ENCODE measurements around the gene CAMSAP2.
"Not testable (repeated sequence)": the region's sequence is repeated elsewhere in the genome, so short reads cannot be mapped to it uniquely, and the experiment has no call there.

The CAMSAP2 gene

DNA sequence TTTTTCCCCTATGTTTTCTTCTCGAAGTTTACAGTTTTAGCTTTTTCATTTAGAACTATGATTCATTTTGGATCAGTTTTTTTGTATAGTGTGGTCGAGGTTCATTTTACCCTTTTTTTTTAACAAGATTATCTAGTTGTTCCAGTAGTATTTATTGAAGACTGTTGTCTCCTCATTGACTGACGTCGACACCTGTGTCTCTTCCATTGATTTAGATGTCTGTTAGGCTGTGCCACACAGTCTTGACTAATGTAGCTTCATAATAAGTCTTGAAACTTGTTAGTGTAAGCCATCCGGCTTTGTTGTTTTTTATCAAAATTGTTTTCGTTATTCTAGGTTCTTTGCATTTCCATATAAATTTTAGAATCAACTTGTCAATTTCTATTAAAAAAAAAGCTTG, 45.2 kb downstream of the CAMSAP2 start:
- no peak for DNase-seq

DNA sequence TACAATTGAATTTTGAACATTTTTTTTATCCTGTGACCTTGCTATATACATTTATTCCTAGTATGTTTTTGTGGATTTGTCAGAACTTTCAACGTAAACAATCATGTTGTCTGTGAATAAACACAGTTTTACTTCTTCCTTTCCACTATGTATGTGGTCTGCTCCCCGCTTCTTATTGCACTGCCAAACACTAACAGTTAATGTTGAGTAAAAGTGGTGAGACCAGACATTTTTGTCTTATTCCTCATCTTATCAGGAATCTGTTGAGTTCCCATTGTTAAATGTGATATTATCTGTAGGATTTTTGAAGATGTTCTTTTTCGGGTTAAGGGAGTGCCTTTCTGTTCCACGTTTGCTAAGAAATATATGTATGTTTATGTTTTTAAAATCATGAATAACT, 45.9 kb downstream of the CAMSAP2 start:
- DNase-seq, result peak; percentile 54

DNA sequence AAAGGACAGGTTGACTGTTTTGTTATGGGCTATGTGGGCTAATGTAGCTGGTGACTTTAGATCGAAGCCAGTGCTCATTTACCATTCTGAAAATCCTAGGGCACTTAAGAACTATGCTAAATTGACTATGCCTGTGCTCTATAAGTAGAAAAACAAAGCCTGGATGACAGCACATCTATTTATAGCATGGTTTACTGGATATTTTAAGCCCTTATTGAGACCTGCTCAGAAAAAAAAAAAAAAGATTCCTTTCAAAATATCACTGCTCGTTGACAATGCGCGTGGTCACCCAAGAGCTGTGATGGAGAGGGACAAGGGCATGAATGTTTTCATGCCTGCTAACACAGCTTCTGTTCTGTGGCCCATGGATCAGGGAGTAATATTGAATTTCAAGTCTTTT, 48.1 kb downstream of the CAMSAP2 start:
- DNase-seq, result no peak

DNA sequence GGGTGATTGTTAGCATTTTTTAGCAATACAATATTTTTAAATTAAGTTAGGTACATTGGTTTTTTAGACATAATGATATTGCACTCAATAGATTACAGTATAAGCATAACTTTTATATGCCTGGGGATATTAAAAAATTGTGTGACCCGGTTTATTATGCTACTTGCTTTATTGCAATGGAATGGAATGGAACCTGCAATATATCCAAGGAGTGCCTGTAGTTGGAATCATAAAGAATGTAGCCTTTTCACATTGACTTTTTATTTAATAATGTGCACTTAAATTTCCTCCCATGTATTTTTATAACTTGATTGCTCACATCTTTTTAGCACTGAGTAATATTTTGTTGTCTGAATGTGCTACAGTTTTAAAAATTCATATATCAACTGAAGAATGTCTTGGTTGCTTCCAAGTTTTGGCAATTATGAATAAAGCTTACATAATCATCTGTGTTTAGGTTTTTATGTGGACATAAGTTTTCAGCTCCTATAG, 49.2 kb downstream of the CAMSAP2 start:
- no peak for DNase-seq

DNA sequence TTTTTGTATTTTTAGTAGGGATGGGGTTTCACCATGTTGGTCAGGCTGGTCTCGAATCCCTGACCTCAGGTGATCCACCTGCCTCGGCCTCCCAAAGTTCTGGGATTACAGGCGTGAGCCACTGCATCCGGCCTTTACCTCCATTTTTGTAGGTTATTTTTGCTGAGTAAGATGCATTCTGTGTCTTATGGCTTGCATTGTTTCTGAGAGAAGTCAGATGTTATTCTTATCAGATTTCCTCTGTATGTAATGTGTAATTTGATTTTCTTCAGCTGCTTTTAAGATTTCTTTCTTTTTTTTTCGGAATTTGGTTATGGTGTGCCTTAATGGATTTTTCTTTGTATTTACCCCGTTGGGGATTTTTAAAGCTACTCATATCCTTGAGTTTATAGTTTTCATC, 52.3 kb downstream of the CAMSAP2 start:
- not testable (repeated sequence) for DNase-seq

DNA sequence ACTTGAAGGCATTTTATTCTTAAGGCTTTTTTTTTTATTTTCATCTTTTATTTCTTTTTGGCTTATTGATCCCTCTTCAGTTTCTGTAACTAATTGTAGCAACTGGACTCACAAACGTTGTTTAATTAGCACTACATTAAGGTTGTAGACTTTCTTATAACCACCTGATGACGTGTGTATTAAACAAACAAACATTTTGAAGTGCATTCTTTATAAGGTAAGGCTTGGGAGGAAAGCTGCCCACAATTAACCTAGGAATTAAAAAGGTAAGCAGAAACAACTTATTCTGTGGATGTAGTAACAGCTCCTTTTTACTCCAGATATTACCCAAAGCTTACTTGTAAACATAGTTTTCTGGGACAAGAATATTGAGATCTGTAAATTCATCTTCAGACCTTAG, 55.0 kb downstream of the CAMSAP2 start:
- no peak for DNase-seq

DNA sequence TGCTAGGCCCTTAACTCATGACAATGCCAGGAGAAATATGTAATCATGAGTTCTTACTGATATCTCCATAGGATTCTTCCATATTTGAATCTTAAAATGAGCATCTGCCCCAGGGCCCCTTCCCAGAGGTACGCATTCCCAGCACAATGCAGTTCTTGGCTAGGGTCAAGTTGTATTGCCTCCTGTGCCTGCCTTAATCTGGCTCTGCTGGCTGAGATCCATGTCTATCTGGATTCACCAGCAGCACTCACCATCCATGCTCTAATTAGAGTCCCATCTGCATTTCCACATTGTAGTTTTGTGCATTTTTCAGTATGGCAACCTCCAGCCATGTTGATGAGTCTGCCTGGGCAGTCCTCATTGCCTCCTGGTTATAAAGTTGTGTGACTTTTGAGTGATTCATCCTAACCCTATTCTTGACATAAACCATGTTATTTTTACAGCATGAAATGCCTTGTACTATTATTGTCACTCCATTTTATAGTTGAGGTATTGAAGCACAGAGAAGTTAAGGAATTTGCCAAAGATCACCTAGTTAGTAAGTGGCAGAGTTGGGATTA, 55.9 kb downstream of the CAMSAP2 start:
- peak; percentile 52 for DNase-seq

DNA sequence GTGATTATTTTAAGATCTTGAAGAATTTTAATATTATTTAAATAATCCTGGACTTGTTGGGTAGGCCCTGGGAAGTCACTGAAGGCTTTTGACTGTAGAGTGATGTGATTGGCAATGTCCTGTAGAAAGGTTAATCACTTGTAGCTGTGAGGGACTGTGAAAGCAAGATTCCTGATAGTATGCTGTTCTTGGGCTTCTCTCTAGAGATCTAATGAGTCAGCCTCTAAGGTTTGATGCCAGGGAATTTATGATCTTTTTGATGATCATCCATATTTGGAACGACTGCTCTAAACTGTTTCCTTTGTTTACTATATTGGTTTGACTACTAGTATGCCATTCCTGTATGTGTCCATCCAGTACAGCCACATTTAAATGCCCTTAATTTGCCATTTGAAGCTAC, 56.5 kb downstream of the CAMSAP2 start:
- DNase-seq, result peak; percentile 74

DNA sequence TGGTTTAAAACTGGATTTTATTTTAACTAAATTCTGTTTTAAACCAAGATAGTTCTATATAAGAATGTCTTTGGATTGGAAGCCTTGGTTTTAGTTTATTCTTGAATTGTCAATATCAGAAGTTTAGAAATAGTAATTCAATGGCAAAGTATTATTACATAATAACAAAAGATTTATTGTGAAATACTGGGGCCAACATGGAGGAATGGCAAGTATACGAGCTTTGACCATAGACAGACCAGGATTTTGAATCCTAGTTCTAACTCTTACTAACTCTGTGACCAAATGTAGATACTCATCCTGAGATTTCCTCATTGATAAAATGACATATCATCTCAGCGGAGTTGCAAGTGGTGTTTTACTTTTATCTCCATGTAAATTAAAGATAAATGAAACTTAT, 63.3 kb downstream of the CAMSAP2 start:
- no peak for DNase-seq

DNA sequence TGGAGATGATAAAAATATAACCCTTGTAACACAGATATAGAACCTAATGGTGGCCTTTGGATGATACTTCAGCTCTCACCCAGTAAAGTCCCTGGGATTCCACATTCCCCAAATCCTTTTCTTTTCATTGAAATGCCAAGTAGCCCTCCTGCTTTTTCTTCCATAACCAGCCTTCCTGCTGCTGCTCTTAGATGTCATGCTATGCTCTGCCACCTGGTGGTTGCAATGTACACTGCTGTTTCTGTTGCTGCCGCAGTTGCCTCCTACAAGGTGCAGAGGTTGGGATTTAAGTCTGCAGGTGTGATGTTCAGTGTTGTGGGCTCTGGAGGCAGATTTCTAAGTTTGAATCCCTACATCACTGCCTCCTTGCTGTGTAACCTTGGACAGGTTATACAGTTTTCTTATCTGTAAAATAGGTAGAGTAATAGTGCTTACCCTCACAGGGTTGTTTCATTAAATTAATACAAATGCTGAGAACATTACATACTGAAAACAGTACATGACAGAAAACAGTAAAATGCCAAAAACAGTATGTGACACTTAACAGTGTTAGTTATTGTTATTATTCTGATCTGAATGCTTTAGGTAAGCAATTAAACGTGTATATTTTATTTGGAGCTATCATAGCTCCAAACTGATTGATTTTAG, 64.3 kb downstream of the CAMSAP2 start:
- peak; percentile 77 for DNase-seq

DNA sequence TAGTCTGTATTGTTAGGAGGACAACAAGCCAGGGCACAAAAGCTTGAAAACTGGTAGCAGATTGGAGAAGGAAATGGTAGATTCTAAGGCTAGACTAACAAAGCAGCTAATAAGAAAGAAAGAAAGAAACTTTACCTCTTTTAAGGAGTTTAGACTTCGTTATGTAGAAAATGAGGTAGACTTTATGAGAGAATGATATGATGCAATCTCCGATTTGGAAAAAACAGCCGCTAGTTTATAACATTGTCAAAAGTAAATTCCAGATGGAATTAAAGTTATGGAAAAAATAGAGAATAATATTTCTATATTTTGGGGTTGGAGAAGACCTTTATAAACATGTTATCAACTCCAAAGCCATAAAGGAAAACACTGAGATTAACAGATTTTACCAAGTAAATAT, 67.0 kb downstream of the CAMSAP2 start:
- no peak for DNase-seq

DNA sequence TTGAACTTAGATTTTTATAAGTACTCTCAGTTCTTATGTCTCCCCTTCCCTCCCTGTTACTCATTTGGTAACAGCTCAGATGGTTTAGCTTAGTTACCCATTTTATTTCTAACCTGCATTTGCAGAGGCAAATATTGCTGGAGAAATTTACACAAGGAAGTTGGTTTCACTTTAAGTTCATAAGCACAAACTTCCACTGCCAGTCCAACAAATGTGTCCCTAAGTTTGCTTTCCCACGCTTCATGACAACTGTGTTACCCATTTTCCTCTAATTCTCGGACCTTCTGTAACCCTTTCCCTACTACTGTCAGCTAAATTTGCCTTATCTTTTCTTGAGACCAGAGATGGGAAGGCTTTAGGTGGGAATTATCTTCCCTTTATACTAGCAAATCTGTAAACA, 70.2 kb downstream of the CAMSAP2 start:
- DNase-seq, result no peak

DNA sequence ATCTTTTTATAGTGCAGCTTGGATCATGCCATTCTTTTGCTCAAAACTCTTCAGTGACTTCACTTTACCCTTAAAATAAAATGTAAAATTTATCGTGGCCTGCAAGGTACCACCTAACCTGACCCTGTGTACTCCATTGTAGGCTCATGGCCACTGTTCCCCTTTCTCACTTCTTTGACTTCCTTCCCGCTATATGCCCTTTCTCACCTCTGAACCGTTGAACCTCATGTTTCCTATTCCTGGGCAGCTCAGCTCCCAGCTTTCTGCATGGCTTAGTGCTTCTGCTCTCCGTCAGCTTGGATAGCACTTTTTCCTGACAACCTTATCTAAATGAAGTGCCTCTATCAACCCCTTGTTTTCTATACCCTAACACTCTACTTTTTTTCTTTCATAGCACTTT, 73.0 kb downstream of the CAMSAP2 start:
- no peak for DNase-seq

DNA sequence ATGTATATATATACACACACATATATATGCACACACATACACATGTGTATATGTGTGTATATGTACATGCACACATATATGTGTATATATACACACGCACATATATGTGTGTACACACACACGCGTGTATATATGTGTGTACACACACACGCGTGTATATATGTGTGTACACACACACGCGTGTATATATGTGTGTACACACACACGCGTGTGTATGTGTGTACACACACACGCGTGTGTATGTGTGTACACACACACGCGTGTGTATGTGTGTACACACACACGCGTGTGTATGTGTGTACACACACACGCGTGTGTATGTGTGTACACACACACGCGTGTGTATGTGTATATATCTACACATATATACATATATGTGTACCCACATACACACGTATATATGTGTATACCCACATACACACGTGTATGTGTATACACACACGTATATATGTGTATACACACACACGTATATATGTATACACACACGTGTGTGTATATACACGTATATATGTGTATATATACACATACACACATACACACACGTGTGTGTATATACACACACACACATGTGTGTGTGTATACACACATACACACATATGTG, 78.0 kb downstream of the CAMSAP2 start:
- not testable (repeated sequence) for DNase-seq

DNA sequence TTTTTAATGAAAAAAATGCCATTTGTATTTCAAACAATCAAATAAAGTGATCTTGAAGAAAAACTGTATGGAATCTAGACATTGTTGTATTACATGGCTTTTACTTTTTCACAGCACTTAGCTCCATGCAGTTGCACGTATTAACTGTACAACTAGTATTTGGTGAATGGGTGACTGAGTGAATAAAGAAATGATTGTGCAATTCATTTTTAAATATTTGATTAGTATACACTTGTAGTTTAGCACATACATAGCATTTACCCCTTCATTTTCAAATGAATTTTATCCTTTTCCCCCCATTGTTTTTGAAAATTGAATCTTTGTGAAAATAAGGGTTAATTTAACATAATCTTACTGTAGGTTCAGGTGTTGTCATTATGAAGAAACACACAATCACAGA, 79.6 kb downstream of the CAMSAP2 start:
- DNase-seq, result no peak

DNA sequence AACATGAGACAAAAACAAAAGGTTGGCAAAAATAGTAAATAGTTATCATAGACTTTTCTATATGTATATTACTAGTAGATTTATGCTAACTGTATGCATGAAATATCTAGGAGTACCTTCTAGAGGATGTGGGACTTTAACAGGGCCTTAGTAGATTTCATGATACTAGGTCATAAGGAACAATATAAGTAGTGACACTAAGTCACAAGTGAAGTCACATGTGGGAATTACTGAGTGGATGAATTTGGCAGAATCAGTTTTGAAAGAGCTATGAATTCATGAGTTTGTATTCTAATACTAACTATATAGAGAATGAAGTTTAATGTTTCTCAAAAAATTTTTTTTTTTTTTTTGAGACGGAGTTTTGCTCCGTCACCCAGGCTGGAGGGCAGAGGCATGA, 81.0 kb downstream of the CAMSAP2 start:
- DNase-seq, result no peak

DNA sequence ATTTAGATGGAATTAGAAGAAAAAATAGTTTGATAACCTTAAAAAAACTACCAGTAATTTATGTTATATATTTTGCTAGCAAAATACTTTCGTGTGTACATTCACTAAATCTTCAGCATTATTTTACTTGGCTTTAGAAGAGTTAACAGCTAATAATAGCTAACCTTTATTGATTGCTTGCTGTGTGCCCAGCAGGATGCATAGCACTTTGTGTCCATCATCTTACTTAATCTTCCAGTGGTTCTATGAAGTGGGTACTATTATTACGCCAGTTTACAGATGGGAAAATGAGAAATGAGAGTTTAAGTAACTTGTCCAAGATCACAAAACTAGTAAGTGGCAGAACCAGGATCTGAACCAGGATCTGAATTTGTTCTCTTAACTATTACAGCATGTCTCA, 92.4 kb downstream of the CAMSAP2 start:
- DNase-seq, result no peak

DNA sequence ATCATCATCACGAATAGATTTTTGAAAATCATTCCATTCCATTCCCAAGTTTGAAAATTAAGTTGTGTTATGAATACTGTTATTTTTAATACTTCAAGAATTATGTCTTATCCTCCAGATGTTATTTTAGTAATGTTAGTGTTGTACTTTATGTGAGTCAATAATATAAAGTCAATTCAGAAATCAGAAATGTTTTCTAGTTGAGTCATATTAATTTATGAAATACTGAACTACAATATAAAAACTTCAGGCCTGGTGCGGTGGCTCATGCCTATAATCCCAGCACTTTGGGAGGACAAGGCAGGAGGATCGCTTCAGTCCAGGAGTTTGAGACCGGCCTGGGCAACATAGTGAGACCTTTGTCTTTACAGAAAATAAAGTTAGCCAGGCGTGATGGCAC, 95.7 kb downstream of the CAMSAP2 start:
- DNase-seq, result peak; percentile 4

DNA sequence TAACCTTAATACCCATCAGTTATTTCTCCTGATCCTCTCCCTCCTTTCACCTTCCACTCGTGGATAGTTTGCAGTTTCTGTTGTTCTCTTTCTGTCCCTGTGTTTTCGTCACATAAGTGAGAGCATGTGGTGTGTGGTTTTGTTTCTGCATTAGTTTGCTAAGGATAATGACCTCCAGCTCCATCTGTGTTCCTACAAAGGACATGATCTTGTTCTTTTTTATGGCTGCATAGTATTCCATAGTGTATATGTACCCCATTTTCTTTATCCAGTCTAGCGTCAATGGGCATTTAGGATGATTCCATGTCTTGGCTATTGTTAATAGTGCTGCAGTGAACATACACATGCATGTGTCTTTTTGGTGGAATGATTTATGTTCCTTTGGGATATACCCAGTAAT, 97.5 kb downstream of the CAMSAP2 start:
- no peak for DNase-seq

DNA sequence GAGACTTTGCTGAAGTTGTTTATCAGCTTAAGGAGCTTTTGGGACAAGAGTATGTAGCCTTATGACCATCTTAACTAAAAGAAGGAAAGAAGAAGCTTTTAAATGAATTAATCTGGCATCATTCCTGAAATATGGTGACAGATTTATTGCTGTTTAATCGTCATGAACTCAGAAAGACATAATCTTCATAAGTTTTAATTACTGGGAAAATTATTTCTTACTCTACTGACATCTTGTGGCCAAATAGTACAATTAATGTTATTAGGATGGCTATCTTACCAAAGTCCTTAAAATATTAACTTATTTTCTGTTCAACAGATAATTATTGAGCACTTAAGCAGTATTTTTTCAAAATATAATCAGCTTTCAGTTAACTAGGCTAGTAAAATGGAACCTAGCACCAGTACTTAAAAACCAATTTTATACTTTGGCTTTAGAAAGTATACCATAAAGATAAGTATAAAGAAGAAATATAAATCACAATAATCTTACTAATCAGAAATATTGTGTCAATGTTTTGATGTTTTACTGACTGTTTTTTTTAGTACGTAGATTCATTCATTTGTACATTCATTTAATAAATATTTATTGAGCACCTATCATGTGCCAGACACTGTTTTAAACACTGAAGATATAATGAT, 99.4 kb downstream of the CAMSAP2 start:
- peak; percentile 46 for DNase-seq

DNA sequence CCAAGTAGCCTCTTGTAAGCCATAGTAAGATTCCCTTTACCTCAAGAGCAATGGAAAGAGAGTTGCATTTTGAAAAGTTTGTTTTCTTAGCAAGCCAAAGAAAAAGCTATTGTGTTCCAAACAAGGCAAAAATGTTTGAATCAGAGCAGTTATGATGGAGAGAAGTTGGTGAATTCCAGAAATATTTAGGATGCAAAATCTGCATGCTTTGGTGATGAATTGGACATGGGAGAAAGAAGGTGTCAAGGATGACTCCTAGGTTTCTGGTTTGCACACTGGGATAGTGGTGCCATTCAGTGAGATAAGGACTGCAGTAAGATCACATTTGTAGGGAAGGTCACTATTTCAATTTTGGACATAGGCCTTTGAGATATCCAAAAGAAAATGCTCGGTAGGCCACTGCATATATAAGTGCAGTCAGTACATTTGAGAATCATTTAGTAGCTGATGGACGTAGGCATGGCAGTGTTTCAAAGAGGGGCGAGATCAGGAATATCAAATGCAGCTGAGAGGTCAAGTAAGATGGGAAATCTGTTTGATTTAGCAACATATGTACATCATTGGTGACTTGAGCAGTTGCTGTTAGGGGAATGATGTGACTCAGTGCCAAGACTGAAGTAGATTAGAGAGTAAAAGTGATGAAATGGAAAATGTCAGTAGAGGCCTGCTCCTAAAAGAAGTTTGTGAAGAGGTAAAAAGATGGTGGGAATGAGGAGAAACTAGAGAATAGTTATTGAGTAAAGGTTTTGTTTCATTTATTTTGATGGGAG, 100.2 kb downstream of the CAMSAP2 start:
- DNase-seq, result peak; percentile 81

DNA sequence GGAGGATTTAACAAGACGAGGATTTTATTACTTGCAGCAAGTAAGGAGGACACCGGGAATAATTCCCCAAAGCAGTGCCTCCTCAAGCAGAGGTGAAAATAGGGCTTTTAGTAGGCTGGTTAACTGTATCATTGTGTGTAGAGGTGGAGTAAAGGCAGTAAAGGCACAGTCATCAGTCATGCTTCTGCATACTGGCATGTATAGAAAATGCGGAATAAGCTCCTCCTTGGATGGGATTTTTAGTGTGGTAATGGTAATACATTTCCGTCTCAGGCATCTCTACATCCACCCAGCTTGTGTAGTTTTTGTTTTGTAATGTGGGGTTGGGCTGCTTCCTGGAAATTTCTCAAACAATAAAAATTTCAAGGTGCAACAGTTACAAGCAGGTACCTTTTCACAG, 106.7 kb downstream of the CAMSAP2 start:
- DNase-seq, result no peak

DNA sequence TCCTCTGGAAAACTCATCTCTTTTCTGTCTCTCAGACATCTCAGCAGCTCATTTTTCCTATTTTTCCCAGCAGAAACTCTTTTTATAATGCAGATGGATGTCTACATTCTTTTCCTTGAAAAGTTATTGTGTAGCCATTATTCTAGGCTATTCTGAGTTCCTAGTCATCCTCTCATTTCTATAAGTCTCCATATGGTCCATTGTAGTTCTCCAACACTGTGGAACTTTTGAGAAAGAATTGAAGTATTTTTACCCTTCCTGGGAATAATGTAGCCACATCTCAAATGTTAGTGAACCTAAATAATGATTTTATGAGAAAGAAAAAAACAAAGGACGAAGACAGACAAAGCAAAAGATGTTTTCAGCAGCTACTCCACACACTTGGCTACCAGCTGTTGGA, 107.7 kb downstream of the CAMSAP2 start:
- DNase-seq, result no peak

All from EL (cell line).